ENCODE results near the gene MORN1.
"Not testable (repeated sequence)": the region's sequence is repeated elsewhere in the genome, so short reads cannot be mapped to it uniquely, and the experiment has no call there.

The MORN1 gene

GRCh38 chr1:2301607-2302291, 89.6 kb downstream of the MORN1 start:
- H3K4me3 ChIP-seq (ENCODE audit: insufficient read depth, low read depth, low read length, poor library complexity, severe bottlenecking) = peak overlapping the region; percentile 52

GRCh38 chr1:2300851-2301606, 90.3 kb downstream of the MORN1 start:
- Histone ChIP-seq H3K4me3 (ENCODE audit: insufficient read depth, low read depth, low read length, poor library complexity, severe bottlenecking) (peak overlapping the region; percentile 52), H3K4me1 (ENCODE audit: control insufficient read depth, insufficient read depth, low read length, poor library complexity, severe bottlenecking) (peaks cover 58% of the 10 kb centered on the region)

More at GRCh38 chr1:2301607-2302291, 89.6 kb downstream of the MORN1 start:
- peaks cover 42% of the 10 kb centered on the region for H3K36me3 ChIP-seq (ENCODE audit: control insufficient read depth, insufficient read depth, low read length)
- H3K9me3 ChIP-seq (ENCODE audit: control insufficient read depth, low read length) = no peaks in the 10 kb centered on the region
- H3K27ac ChIP-seq (ENCODE audit: insufficient read depth, low read length, poor library complexity, severe bottlenecking) = peak overlapping the region; percentile 98
- no peaks in the 10 kb centered on the region for H3K27me3 ChIP-seq (replicated peaks; ENCODE audit: control insufficient read depth, insufficient read depth, low read length, poor library complexity, severe bottlenecking)
- no peak for DNase-seq
- peaks cover 52% of the 10 kb centered on the region for H3K4me1 ChIP-seq (ENCODE audit: control insufficient read depth, insufficient read depth, low read length, poor library complexity, severe bottlenecking)

GRCh38 chr1:2300004-2300771, 91.2 kb downstream of the MORN1 start:
- no peaks in the 10 kb centered on the region for H3K9me3 ChIP-seq (ENCODE audit: control insufficient read depth, low read length)
- H3K36me3 ChIP-seq (ENCODE audit: control insufficient read depth, insufficient read depth, low read length) = peaks cover 27% of the 10 kb centered on the region
- no peaks in the 10 kb centered on the region for H3K27me3 ChIP-seq (replicated peaks; ENCODE audit: control insufficient read depth, insufficient read depth, low read length, poor library complexity, severe bottlenecking)
- peak overlapping the region; percentile 52 for H3K4me3 ChIP-seq (ENCODE audit: insufficient read depth, low read depth, low read length, poor library complexity, severe bottlenecking)
- H3K4me1 ChIP-seq (ENCODE audit: control insufficient read depth, insufficient read depth, low read length, poor library complexity, severe bottlenecking) = peaks cover 65% of the 10 kb centered on the region
- H3K27ac ChIP-seq (ENCODE audit: insufficient read depth, low read length, poor library complexity, severe bottlenecking) = peak overlapping the region; percentile 98
- peak; percentile 70 to 82 (median 78) for DNase-seq

More at GRCh38 chr1:2300851-2301606, 90.3 kb downstream of the MORN1 start:
- Histone ChIP-seq H3K27me3 (replicated peaks; ENCODE audit: control insufficient read depth, insufficient read depth, low read length, poor library complexity, severe bottlenecking) (no peaks in the 10 kb centered on the region), H3K36me3 (ENCODE audit: control insufficient read depth, insufficient read depth, low read length) (peaks cover 35% of the 10 kb centered on the region), H3K27ac (ENCODE audit: insufficient read depth, low read length, poor library complexity, severe bottlenecking) (peak overlapping the region; percentile 98), H3K9me3 (ENCODE audit: control insufficient read depth, low read length) (no peaks in the 10 kb centered on the region)
- peak; percentile 93 to 96 (median 96) for DNase-seq

- peak overlapping the region; percentile 98 for H3K27ac ChIP-seq (ENCODE audit: insufficient read depth, low read length, poor library complexity, severe bottlenecking)
- H3K4me3 ChIP-seq (ENCODE audit: insufficient read depth, low read depth, low read length, poor library complexity, severe bottlenecking) = no peak overlapping the region
- H3K9me3 ChIP-seq (ENCODE audit: control insufficient read depth, low read length) = no peaks in the 10 kb centered on the region
- H3K36me3 ChIP-seq (ENCODE audit: control insufficient read depth, insufficient read depth, low read length) = peaks cover 16% of the 10 kb centered on the region
- H3K27me3 ChIP-seq (replicated peaks; ENCODE audit: control insufficient read depth, insufficient read depth, low read length, poor library complexity, severe bottlenecking) = no peaks in the 10 kb centered on the region
- DNase-seq = no peak
- H3K4me1 ChIP-seq (ENCODE audit: control insufficient read depth, insufficient read depth, low read length, poor library complexity, severe bottlenecking) = peaks cover 74% of the 10 kb centered on the region
Measured at GRCh38 chr1:2299131-2299627, 92.2 kb downstream of the MORN1 start.

GRCh38 chr1:2298685-2299084, 92.7 kb downstream of the MORN1 start:
- Histone ChIP-seq H3K27ac (ENCODE audit: insufficient read depth, low read length, poor library complexity, severe bottlenecking) (peak overlapping the region; percentile 98), H3K9me3 (ENCODE audit: control insufficient read depth, low read length) (no peaks in the 10 kb centered on the region), H3K4me1 (ENCODE audit: control insufficient read depth, insufficient read depth, low read length, poor library complexity, severe bottlenecking) (peaks cover 79% of the 10 kb centered on the region), H3K4me3 (ENCODE audit: insufficient read depth, low read depth, low read length, poor library complexity, severe bottlenecking) (no peak overlapping the region), H3K27me3 (replicated peaks; ENCODE audit: control insufficient read depth, insufficient read depth, low read length, poor library complexity, severe bottlenecking) (no peaks in the 10 kb centered on the region), H3K36me3 (ENCODE audit: control insufficient read depth, insufficient read depth, low read length) (peaks cover 11% of the 10 kb centered on the region)
- no peak for DNase-seq

GRCh38 chr1:2297246-2298011, 93.9 kb downstream of the MORN1 start:
- no peaks in the 10 kb centered on the region for H3K9me3 ChIP-seq (ENCODE audit: control insufficient read depth, low read length)
- no peak overlapping the region for H3K4me3 ChIP-seq (ENCODE audit: insufficient read depth, low read depth, low read length, poor library complexity, severe bottlenecking)
- peaks cover 90% of the 10 kb centered on the region for H3K4me1 ChIP-seq (ENCODE audit: control insufficient read depth, insufficient read depth, low read length, poor library complexity, severe bottlenecking)
- peak overlapping the region; percentile 11 for H3K27ac ChIP-seq (ENCODE audit: insufficient read depth, low read length, poor library complexity, severe bottlenecking)
- no peaks in the 10 kb centered on the region for H3K27me3 ChIP-seq (replicated peaks; ENCODE audit: control insufficient read depth, insufficient read depth, low read length, poor library complexity, severe bottlenecking)
- no peak for DNase-seq
- no peaks in the 10 kb centered on the region for H3K36me3 ChIP-seq (ENCODE audit: control insufficient read depth, insufficient read depth, low read length)

GRCh38 chr1:2296614-2297013, 94.7 kb downstream of the MORN1 start:
- Histone ChIP-seq H3K36me3 (ENCODE audit: control insufficient read depth, insufficient read depth, low read length) (no peaks in the 10 kb centered on the region), H3K4me1 (ENCODE audit: control insufficient read depth, insufficient read depth, low read length, poor library complexity, severe bottlenecking) (peaks cover 90% of the 10 kb centered on the region), H3K27ac (ENCODE audit: insufficient read depth, low read length, poor library complexity, severe bottlenecking) (no peak overlapping the region), H3K27me3 (replicated peaks; ENCODE audit: control insufficient read depth, insufficient read depth, low read length, poor library complexity, severe bottlenecking) (no peaks in the 10 kb centered on the region), H3K4me3 (ENCODE audit: insufficient read depth, low read depth, low read length, poor library complexity, severe bottlenecking) (no peak overlapping the region), H3K9me3 (ENCODE audit: control insufficient read depth, low read length) (no peaks in the 10 kb centered on the region)
- no peak for DNase-seq

GRCh38 chr1:2296211-2296610, 95.1 kb downstream of the MORN1 start:
- DNase-seq; H3K9me3 ChIP-seq (ENCODE audit: control insufficient read depth, low read length); H3K27ac ChIP-seq (ENCODE audit: insufficient read depth, low read length, poor library complexity, severe bottlenecking); H3K36me3 ChIP-seq (ENCODE audit: control insufficient read depth, insufficient read depth, low read length); H3K4me3 ChIP-seq (ENCODE audit: insufficient read depth, low read depth, low read length, poor library complexity, severe bottlenecking); H3K27me3 ChIP-seq (replicated peaks; ENCODE audit: control insufficient read depth, insufficient read depth, low read length, poor library complexity, severe bottlenecking): not testable (repeated sequence)
- peaks cover 90% of the 10 kb centered on the region for H3K4me1 ChIP-seq (ENCODE audit: control insufficient read depth, insufficient read depth, low read length, poor library complexity, severe bottlenecking)

GRCh38 chr1:2295526-2295925, 95.8 kb downstream of the MORN1 start:
- H3K27ac ChIP-seq (ENCODE audit: insufficient read depth, low read length, poor library complexity, severe bottlenecking) = no peak overlapping the region
- H3K9me3 ChIP-seq (ENCODE audit: control insufficient read depth, low read length) = no peaks in the 10 kb centered on the region
- no peak overlapping the region for H3K4me3 ChIP-seq (ENCODE audit: insufficient read depth, low read depth, low read length, poor library complexity, severe bottlenecking)
- H3K4me1 ChIP-seq (ENCODE audit: control insufficient read depth, insufficient read depth, low read length, poor library complexity, severe bottlenecking) = peaks cover 91% of the 10 kb centered on the region
- H3K36me3 ChIP-seq (ENCODE audit: control insufficient read depth, insufficient read depth, low read length) = no peaks in the 10 kb centered on the region
- DNase-seq = no peak
- H3K27me3 ChIP-seq (replicated peaks; ENCODE audit: control insufficient read depth, insufficient read depth, low read length, poor library complexity, severe bottlenecking) = no peaks in the 10 kb centered on the region

Data from effector memory CD4-positive, alpha-beta T cell (primary cell).